A673 (cell line): ENCODE measurements around the gene GALNT2. TPM values are rescaled to one million over a fixed set of nuclear protein-coding genes. Genes with fewer than 3 reads are reported as not detected.

Experiments used
- BruUV-seq: library from RNA; stranded (reverse); fragments of 400-500 nt; replicated peaks from 2 replicates; lab custom pipeline; 2021; lab: Mats Ljungman, UMichigan
- CTCF ChIA-PET: fragments of 300-600 bp; sonication (Branson Sonifier 250); formaldehyde crosslinking; loops from one replicate; lab custom pipeline; 2022; ENCODE audit warnings: antibody characterized with exemption; lab: Charles Lee
- POLR2A ChIA-PET: fragments of 300-600 bp; sonication (Branson Sonifier 250); formaldehyde crosslinking; loops from one replicate; lab custom pipeline; 2022; ENCODE audit warnings: antibody characterized with exemption; ENCODE audit not compliant: low non-redundant PET; lab: Charles Lee
- DNase-seq: peaks from one replicate; pipeline ENCODE4 v3.0.0-alpha.2; 2015; ENCODE audit warnings: low spot score
- H3K27ac ChIP-seq: fragments of 200-600 bp; sonication (generic); 2 replicates; pipeline ENCODE4 v1.5.1; 2016; ENCODE audit warnings: mixed run types, low read depth, mild to moderate bottlenecking, mixed read lengths, antibody characterized with exemption, low read length; ENCODE audit not compliant: poor library complexity, severe bottlenecking
- H3K27me3 ChIP-seq: fragments of 200-600 bp; sonication (generic); replicated peaks from 2 replicates; pipeline ENCODE4 v1.6.1; 2017; ENCODE audit warnings: mixed run types, low read depth, mild to moderate bottlenecking, mixed read lengths, antibody characterized with exemption, low read length; ENCODE audit not compliant: insufficient read depth, poor library complexity
- H3K36me3 ChIP-seq: fragments of 200-600 bp; sonication (generic); 2 replicates; pipeline ENCODE4 v1.6.1; 2016; ENCODE audit warnings: mixed run types, mild to moderate bottlenecking, mixed read lengths, antibody characterized with exemption, low read length; ENCODE audit not compliant: insufficient read depth, poor library complexity, severe bottlenecking
- H3K4me1 ChIP-seq: fragments of 200-600 bp; sonication (generic); 2 replicates; pipeline ENCODE4 v1.6.1; 2017; ENCODE audit warnings: mixed run types, mild to moderate bottlenecking, mixed read lengths, antibody characterized with exemption, low read length; ENCODE audit not compliant: insufficient read depth, poor library complexity, severe bottlenecking
- H3K4me3 ChIP-seq: fragments of 200-600 bp; sonication (generic); 2 replicates; pipeline ENCODE4 v1.5.1; 2016; ENCODE audit warnings: low read depth, mixed run types, mild to moderate bottlenecking, mixed read lengths, low read length; ENCODE audit not compliant: poor library complexity, severe bottlenecking
- H3K9me3 ChIP-seq: fragments of 200-600 bp; sonication (generic); 2 replicates; pipeline ENCODE4 v1.6.1; 2016; ENCODE audit warnings: mixed run types, low read depth, mild to moderate bottlenecking, mixed read lengths, antibody characterized with exemption, low read length; ENCODE audit not compliant: poor library complexity, severe bottlenecking
- EZH2 ChIP-seq: fragments of 200-600 bp; sonication (generic); IDR thresholded peaks from 2 replicates; pipeline ENCODE4 v1.6.1; 2017; ENCODE audit warnings: borderline replicate concordance, low read depth, mild to moderate bottlenecking, mixed read lengths, antibody characterized with exemption, low read length; ENCODE audit not compliant: poor library complexity, severe bottlenecking
- intact Hi-C: fragments of 100-400 bp; cut with micrococcal nuclease; formaldehyde crosslinking; loops from one replicate; pipeline ENCODE4 v1.10.0; 2022; ENCODE audit not compliant: unreplicated experiment
- total RNA-seq: library from RNA; stranded (reverse); gene quantifications from 2 replicates; pipeline ENCODE4 v1.2.3, GENCODE V29; 2021
- TF ChIP-seq, protein P1 (sequence below): fragments of 300-800, 200-600 bp; sonication (generic); conservative IDR thresholded peaks from 2 replicates; pipeline ENCODE4 v1.5.1; 2017; ENCODE audit warnings: low read depth, mild to moderate bottlenecking, antibody characterized with exemption, low read length, moderate library complexity, mixed read lengths

The GALNT2 gene
- total RNA-seq, 1 experiment from 2014 or later, result 94.6 TPM

DNA sequence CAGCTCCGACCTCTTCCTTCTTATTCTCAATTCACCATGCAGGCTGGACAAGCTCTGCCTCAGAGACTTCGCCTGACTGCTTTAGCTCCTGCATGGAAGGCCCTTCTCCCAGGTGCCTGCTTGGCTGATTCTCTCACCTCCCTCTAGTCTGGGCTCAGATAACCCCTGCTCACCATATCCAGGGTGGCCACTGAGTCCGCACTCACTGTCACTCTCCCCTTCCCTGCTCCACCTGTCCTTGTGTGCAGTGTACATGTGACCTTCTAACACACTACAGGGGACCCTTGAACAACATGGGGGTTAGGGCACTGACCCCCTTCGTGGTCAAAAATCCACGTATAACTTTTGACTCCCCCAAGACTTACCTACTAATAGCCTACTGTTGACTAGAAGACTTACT, 14.4 kb upstream of the GALNT2 start:
- TF ChIP-seq, protein P1, sequence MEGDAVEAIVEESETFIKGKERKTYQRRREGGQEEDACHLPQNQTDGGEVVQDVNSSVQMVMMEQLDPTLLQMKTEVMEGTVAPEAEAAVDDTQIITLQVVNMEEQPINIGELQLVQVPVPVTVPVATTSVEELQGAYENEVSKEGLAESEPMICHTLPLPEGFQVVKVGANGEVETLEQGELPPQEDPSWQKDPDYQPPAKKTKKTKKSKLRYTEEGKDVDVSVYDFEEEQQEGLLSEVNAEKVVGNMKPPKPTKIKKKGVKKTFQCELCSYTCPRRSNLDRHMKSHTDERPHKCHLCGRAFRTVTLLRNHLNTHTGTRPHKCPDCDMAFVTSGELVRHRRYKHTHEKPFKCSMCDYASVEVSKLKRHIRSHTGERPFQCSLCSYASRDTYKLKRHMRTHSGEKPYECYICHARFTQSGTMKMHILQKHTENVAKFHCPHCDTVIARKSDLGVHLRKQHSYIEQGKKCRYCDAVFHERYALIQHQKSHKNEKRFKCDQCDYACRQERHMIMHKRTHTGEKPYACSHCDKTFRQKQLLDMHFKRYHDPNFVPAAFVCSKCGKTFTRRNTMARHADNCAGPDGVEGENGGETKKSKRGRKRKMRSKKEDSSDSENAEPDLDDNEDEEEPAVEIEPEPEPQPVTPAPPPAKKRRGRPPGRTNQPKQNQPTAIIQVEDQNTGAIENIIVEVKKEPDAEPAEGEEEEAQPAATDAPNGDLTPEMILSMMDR, result no peak
- ChIA-PET CTCF (no interaction called here), POLR2A (interaction anchor here (0.6 kb wide), 1 partner anchor 22 kb away, joined by 3 read pairs; no protein-coding TSS in a partner anchor)
- H3K4me1 ChIP-seq, result no peaks in the 10 kb centered on the region
- DNase-seq, result no peak
- BruUV-seq, result no TSS peak
- no peak overlapping the region for H3K4me3 ChIP-seq
- no peaks in the 10 kb centered on the region for H3K27me3 ChIP-seq
- no peaks in the 10 kb centered on the region for H3K9me3 ChIP-seq
- H3K36me3 ChIP-seq, result no peaks in the 10 kb centered on the region
- intact Hi-C loops, result no loop called here
- H3K27ac ChIP-seq, result no peak overlapping the region

GRCh38 chr1:230054092-230054749, 12.8 kb upstream of the GALNT2 start:
- TF ChIP-seq, protein P1, result no peak
- no peak for TF ChIP-seq EZH2
- ChIA-PET CTCF (no interaction called here), POLR2A (no interaction called here)
- no TSS peak for BruUV-seq
- no peaks in the 10 kb centered on the region for H3K9me3 ChIP-seq
- intact Hi-C loops, result no loop called here
- H3K4me3 ChIP-seq, result no peak overlapping the region
- no peak for DNase-seq
- H3K27me3 ChIP-seq, result no peaks in the 10 kb centered on the region
- H3K36me3 ChIP-seq, result no peaks in the 10 kb centered on the region
- no peaks in the 10 kb centered on the region for H3K4me1 ChIP-seq
- no peak overlapping the region for H3K27ac ChIP-seq

DNA sequence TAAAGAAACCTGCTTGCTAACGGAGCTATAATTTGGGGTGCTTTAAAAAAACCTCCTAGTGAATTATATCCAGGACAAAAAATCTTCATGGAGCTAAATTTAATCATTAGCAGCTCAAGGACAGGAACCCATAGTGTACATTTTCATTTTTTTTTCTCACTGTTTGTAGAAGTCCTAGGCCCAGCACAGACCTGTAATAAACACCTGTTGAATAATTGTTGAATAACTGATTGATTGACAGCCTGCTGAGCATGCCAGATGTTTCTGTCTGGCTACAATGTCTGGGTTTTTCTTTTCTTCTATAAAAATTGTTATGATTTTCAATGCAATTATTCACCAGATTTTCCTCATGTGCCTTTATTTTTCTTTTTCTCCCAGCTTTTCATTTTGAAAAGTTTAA, 10.9 kb upstream of the GALNT2 start:
- H3K4me3 ChIP-seq, result no peak overlapping the region
- no peaks in the 10 kb centered on the region for H3K4me1 ChIP-seq
- no TSS peak for BruUV-seq
- H3K9me3 ChIP-seq, result no peaks in the 10 kb centered on the region
- intact Hi-C loops, result no loop called here
- no peaks in the 10 kb centered on the region for H3K27me3 ChIP-seq
- H3K36me3 ChIP-seq, result no peaks in the 10 kb centered on the region
- ChIA-PET CTCF (no interaction called here), POLR2A (no interaction called here)
- no peak for TF ChIP-seq EZH2
- TF ChIP-seq, protein P1, result no peak
- DNase-seq, result no peak
- no peak overlapping the region for H3K27ac ChIP-seq
